HG03159 (cell line): ENCODE results near the gene CDH22.

Experiments
- ATAC-seq: cut with Tn5 transposase; IDR thresholded peaks from one replicate; pipeline ENCODE4 v1.9.1; 2021; ENCODE audit warnings: mild to moderate bottlenecking, moderate library complexity; ENCODE audit not compliant: unreplicated experiment

The CDH22 gene

GRCh38 chr20:46308258-46309157 lies at the start of gene CDH22:
Gene CDH22, minus strand, starts transcription at chr20:46308498. Its CDS starts 57,204 bp downstream, at chr20:46251294.
- ATAC-seq, result no peak

GRCh38 chr20:46357030-46357514 lies 48.8 kb upstream of the CDH22 start:
- ATAC-seq, result no peak

GRCh38 chr20:46356195-46357029 lies 48.1 kb upstream of the CDH22 start:
- ATAC-seq, result no peak

- ATAC-seq, result no peak
Observed at GRCh38 chr20:46355778-46356177, 47.5 kb upstream of the CDH22 start.

- ATAC-seq, result no peak
Observed at GRCh38 chr20:46354920-46355654, 46.8 kb upstream of the CDH22 start.

- ATAC-seq, result no peak
Observed at GRCh38 chr20:46354207-46354555, 45.9 kb upstream of the CDH22 start.

- no peak for ATAC-seq
Observed at GRCh38 chr20:46353500-46354206, 45.4 kb upstream of the CDH22 start.

- no peak for ATAC-seq
Observed at GRCh38 chr20:46352370-46352938, 44.2 kb upstream of the CDH22 start.

- no peak for ATAC-seq
Observed at GRCh38 chr20:46351357-46352058, 43.2 kb upstream of the CDH22 start.

- ATAC-seq, result no peak
Observed at GRCh38 chr20:46350986-46351267, 42.6 kb upstream of the CDH22 start.

- ATAC-seq, result no peak
Observed at GRCh38 chr20:46350201-46350985, 42.1 kb upstream of the CDH22 start.

GRCh38 chr20:46349742-46350056 lies 41.4 kb upstream of the CDH22 start:
- no peak for ATAC-seq

- no peak for ATAC-seq
Observed at GRCh38 chr20:46349035-46349741, 40.9 kb upstream of the CDH22 start.

GRCh38 chr20:46347841-46348803 lies 39.8 kb upstream of the CDH22 start:
- ATAC-seq, result no peak

- no peak for ATAC-seq
Observed at GRCh38 chr20:46346770-46347169, 38.5 kb upstream of the CDH22 start.

GRCh38 chr20:46344488-46345162 lies 36.3 kb upstream of the CDH22 start:
- no peak for ATAC-seq

GRCh38 chr20:46343975-46344357 lies 35.7 kb upstream of the CDH22 start:
- no peak for ATAC-seq
